CD8-positive, alpha-beta memory T cell (primary cell): ENCODE data around the gene FAM180A. TPM values are rescaled to one million over a fixed set of nuclear protein-coding genes. Genes with fewer than 3 reads are reported as not detected.
"Not testable (repeated sequence)": the region's sequence is repeated elsewhere in the genome, so short reads cannot be mapped to it uniquely, and the experiment has no call there.

Experiments used
- CTCF ChIA-PET: fragments of 350-600 bp; sonication (Branson Sonifier 250); formaldehyde crosslinking; loops from one replicate; lab custom pipeline; 2021; ENCODE audit warnings: antibody characterized with exemption; lab: Charles Lee
- POLR2A ChIA-PET: fragments of 350-600 bp; sonication (Branson Sonifier 250); formaldehyde crosslinking; loops from one replicate; lab custom pipeline; 2021; ENCODE audit warnings: antibody characterized with exemption; lab: Charles Lee
- DNase-seq, 5 donors: peaks; one replicate each; pipeline versions ENCODE4 v3.0.0 to v3.0.0-alpha.2; 2020 to 2022; ENCODE audit warnings: mixed read lengths in 1 of 5
- H3K27ac ChIP-seq: one replicate; pipeline ENCODE4 v1.7.0; 2013; ENCODE audit warnings: low read depth, mild to moderate bottlenecking, low read length, moderate library complexity
- H3K27me3 ChIP-seq: 2 replicates; pipeline ENCODE4 v1.7.0; 2013; ENCODE audit warnings: low read length, mild to moderate bottlenecking; ENCODE audit not compliant: insufficient read depth, poor library complexity, severe bottlenecking
- H3K36me3 ChIP-seq: 2 replicates; pipeline ENCODE4 v1.7.0; 2013; ENCODE audit warnings: mild to moderate bottlenecking, low read length, moderate library complexity; ENCODE audit not compliant: insufficient read depth
- H3K4me1 ChIP-seq: 2 replicates; pipeline ENCODE4 v1.7.0; 2013; ENCODE audit warnings: mild to moderate bottlenecking, low read length, moderate library complexity; ENCODE audit not compliant: insufficient read depth
- H3K4me3 ChIP-seq: 2 replicates; pipeline ENCODE4 v1.7.0; 2013; ENCODE audit warnings: mild to moderate bottlenecking, low read length
- H3K9me3 ChIP-seq: 2 replicates; pipeline ENCODE4 v1.7.0; 2013; ENCODE audit warnings: mild to moderate bottlenecking, low read length
- H3K27ac Mint-ChIP-seq, 8 donors: one replicate each; pipeline ENCODE4 v1.8.0; 2020 to 2021; ENCODE audit warnings: mixed read lengths in 8 of 8, mild to moderate bottlenecking in 6 of 8, inconsistent platforms in 3 of 8, moderate library complexity in 3 of 8
- H3K27me3 Mint-ChIP-seq, 2 donors: one replicate each; pipeline ENCODE4 v1.8.0; 2020 to 2021; ENCODE audit warnings: mixed read lengths in 2 of 2, mild to moderate bottlenecking in 1 of 2, moderate library complexity in 1 of 2
- H3K36me3 Mint-ChIP-seq, 3 donors: one replicate each; pipeline ENCODE4 v1.8.0; 2020 to 2021; ENCODE audit warnings: mixed read lengths in 3 of 3, inconsistent platforms in 1 of 3, mild to moderate bottlenecking in 1 of 3
- H3K4me1 Mint-ChIP-seq, 3 donors: one replicate each; pipeline ENCODE4 v1.8.0; 2020 to 2021; ENCODE audit warnings: mixed read lengths in 3 of 3, inconsistent platforms in 1 of 3, mild to moderate bottlenecking in 1 of 3
- H3K4me3 Mint-ChIP-seq, 7 donors: one replicate each; pipeline ENCODE4 v1.8.0; 2020 to 2021; ENCODE audit warnings: mixed read lengths in 7 of 7, mild to moderate bottlenecking in 6 of 7, moderate library complexity in 4 of 7, inconsistent platforms in 2 of 7
- H3K9me3 Mint-ChIP-seq, 5 donors: one replicate each; pipeline ENCODE4 v1.8.0; 2020 to 2022; ENCODE audit warnings: mixed read lengths in 5 of 5, mild to moderate bottlenecking in 3 of 5, moderate library complexity in 2 of 5, inconsistent platforms in 1 of 5
- polyA plus RNA-seq: library from polyadenylated mRNA; unstranded; fragments of 300-500 nt; fragmentation: Illumina TruSeq; gene quantifications from one replicate; pipeline ENCODE4 v1.2.3, GENCODE V29; 2021
- total RNA-seq, 2 experiments: library from RNA; stranded (reverse); gene quantifications; one replicate each; pipeline ENCODE4 v1.2.3, GENCODE V29; 2021

Gene FAM180A
- total and polyA plus RNA-seq, 3 experiments from 2014 or later = not detected

DNA sequence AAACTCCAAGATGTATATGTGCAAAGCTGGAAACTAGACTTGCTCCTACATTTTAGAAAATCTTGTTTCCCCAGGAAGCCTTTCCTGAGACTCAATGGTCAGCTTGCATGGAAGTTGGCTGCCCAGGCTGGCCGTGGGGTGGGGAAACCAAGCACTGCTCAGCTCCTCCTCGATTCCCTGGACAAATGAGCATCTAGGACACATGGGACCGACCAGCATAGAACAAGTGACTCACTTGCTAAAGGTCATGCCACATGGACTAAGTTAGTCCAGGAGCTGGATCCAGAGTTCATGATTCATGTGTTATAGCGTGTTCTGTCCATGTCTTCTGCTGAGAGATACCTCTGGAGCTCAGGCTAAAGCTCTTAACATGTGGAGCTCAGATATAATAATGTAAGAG, 6.2 kb downstream of the FAM180A start:
- Mint-ChIP-seq H3K27ac (no peak overlapping the region), H3K4me1 (no peaks in the 10 kb centered on the region), H3K36me3 (no peaks in the 10 kb centered on the region), H3K4me3 (no peak overlapping the region), H3K27me3 (peaks cover 12 to 23% of the 10 kb centered on the region in 2 donors), H3K9me3 (no peaks in the 10 kb centered on the region)
- DNase-seq = no peak
- H3K9me3 ChIP-seq = no peaks in the 10 kb centered on the region
- no peak overlapping the region for H3K27ac ChIP-seq
- H3K27me3 ChIP-seq = no peaks in the 10 kb centered on the region
- ChIA-PET POLR2A (no interaction called here), CTCF (no interaction called here)
- no peaks in the 10 kb centered on the region for H3K36me3 ChIP-seq
- H3K4me3 ChIP-seq = no peak overlapping the region
- no peaks in the 10 kb centered on the region for H3K4me1 ChIP-seq

DNA sequence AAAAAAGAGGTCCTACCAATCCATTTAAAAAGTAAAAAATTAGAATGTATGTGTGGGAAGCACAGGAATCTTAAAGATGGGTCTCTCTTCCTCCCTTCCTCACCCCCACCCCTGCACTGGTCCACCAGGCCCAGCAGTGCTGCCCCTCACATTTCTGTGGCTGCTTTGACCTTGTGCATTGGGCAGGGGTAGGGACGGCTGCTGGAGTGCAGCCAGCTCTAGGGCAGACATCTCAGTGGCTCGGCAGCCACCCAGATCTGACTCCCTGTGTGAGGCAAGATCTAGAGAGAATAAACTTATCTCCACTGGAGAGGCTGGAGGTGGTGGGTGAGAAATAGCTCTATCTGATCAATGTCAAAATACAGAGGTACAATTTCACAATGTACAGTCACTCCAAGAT, 6.7 kb downstream of the FAM180A start:
- POLR2A ChIA-PET = no interaction called here
- Histone ChIP-seq H3K4me1 (no peaks in the 10 kb centered on the region), H3K9me3 (no peaks in the 10 kb centered on the region), H3K27ac (no peak overlapping the region), H3K27me3 (no peaks in the 10 kb centered on the region), H3K4me3 (no peak overlapping the region), H3K36me3 (no peaks in the 10 kb centered on the region)
- CTCF ChIA-PET = no interaction called here
- Mint-ChIP-seq H3K4me3 (no peak overlapping the region), H3K4me1 (no peaks in the 10 kb centered on the region), H3K9me3 (no peaks in the 10 kb centered on the region), H3K27ac (no peak overlapping the region), H3K36me3 (no peaks in the 10 kb centered on the region), H3K27me3 (peaks cover 12 to 23% of the 10 kb centered on the region in 2 donors)
- no peak for DNase-seq

DNA sequence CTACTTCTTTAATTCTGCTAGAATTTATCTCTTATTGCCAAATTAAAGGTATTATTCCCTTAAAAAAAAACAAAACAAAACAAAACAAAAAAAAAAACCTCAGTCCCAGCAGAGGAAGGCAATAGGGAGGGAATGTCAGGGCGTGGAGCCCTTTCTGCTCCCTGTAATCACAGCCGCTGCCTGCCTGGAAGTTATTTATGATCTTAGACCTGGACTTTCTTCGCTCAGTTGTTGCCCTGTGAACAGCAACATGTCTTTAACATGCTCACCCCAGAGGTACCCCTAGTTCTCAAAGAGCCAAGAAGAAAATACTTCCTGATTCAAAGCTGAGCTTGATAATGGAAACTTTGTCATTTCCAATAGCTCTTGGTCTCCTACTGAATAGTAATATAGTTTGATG, 7.7 kb downstream of the FAM180A start:
- H3K4me1 Mint-ChIP-seq = no peaks in the 10 kb centered on the region
- H3K27me3 Mint-ChIP-seq = peaks cover 12 to 25% of the 10 kb centered on the region in 2 donors
- DNase-seq = no peak
- no peaks in the 10 kb centered on the region for H3K36me3 Mint-ChIP-seq
- H3K9me3 Mint-ChIP-seq = no peaks in the 10 kb centered on the region
- H3K27ac ChIP-seq = no peak overlapping the region
- H3K36me3 ChIP-seq = no peaks in the 10 kb centered on the region
- H3K4me3 ChIP-seq = no peak overlapping the region
- CTCF ChIA-PET = no interaction called here
- H3K4me3 Mint-ChIP-seq = no peak overlapping the region
- H3K27ac Mint-ChIP-seq = no peak overlapping the region
- H3K27me3 ChIP-seq = no peaks in the 10 kb centered on the region
- no peaks in the 10 kb centered on the region for H3K9me3 ChIP-seq
- no peaks in the 10 kb centered on the region for H3K4me1 ChIP-seq
- POLR2A ChIA-PET = no interaction called here

DNA sequence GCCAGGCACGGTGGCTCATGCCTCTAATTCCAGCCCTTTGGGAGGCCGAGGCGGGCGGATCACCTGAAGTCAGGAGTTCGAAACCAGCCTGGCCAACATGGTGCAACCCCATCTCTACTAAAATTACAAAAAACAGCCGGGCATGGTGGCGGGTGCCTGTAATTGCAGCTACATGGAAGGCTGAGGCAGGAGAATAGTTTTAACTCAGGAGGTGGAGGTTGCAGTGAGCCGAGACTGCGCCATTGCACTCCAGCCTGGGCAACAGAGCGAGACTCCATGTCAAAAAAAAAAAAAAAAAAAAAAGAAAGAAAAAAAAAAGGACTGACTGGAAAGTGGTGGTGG, 11.3 kb downstream of the FAM180A start:
- H3K9me3 ChIP-seq, H3K27ac ChIP-seq, H3K4me3 ChIP-seq, POLR2A ChIA-PET, H3K4me1 Mint-ChIP-seq, H3K9me3 Mint-ChIP-seq, H3K36me3 Mint-ChIP-seq, H3K4me1 ChIP-seq, H3K36me3 ChIP-seq, CTCF ChIA-PET, DNase-seq, H3K4me3 Mint-ChIP-seq, H3K27me3 ChIP-seq: not testable (repeated sequence)
- Mint-ChIP-seq H3K27me3 (peaks cover 9 to 21% of the 10 kb centered on the region in 2 donors), H3K27ac (peak overlapping the region in 1 of 8 donors; percentile 26)

- Histone ChIP-seq H3K27me3 (no peaks in the 10 kb centered on the region), H3K4me1 (no peaks in the 10 kb centered on the region), H3K36me3 (no peaks in the 10 kb centered on the region), H3K4me3 (no peak overlapping the region), H3K27ac (no peak overlapping the region), H3K9me3 (no peaks in the 10 kb centered on the region)
- H3K4me3 Mint-ChIP-seq = no peak overlapping the region
- H3K4me1 Mint-ChIP-seq = no peaks in the 10 kb centered on the region
- CTCF ChIA-PET = no interaction called here
- H3K36me3 Mint-ChIP-seq = no peaks in the 10 kb centered on the region
- no peak overlapping the region for H3K27ac Mint-ChIP-seq
- POLR2A ChIA-PET = no interaction called here
- no peaks in the 10 kb centered on the region for H3K9me3 Mint-ChIP-seq
- DNase-seq = no peak
- peaks cover 9 to 18% of the 10 kb centered on the region in 2 donors for H3K27me3 Mint-ChIP-seq
These were observed 11.9 kb downstream of the FAM180A start for GRCh38 chr7:135736586-135737305.

GRCh38 chr7:135734343-135734689, 14.3 kb downstream of the FAM180A start:
- Mint-ChIP-seq H3K27ac (no peak overlapping the region), H3K4me3 (no peak overlapping the region), H3K36me3 (no peaks in the 10 kb centered on the region), H3K4me1 (no peaks in the 10 kb centered on the region), H3K9me3 (no peaks in the 10 kb centered on the region), H3K27me3 (peaks cover 3 to 14% of the 10 kb centered on the region in 2 donors)
- H3K4me1 ChIP-seq = no peaks in the 10 kb centered on the region
- no peak for DNase-seq
- no peaks in the 10 kb centered on the region for H3K36me3 ChIP-seq
- ChIA-PET CTCF (no interaction called here), POLR2A (no interaction called here)
- no peak overlapping the region for H3K27ac ChIP-seq
- H3K27me3 ChIP-seq = no peaks in the 10 kb centered on the region
- H3K4me3 ChIP-seq = no peak overlapping the region
- H3K9me3 ChIP-seq = no peaks in the 10 kb centered on the region

GRCh38 chr7:135733603-135734342, 14.8 kb downstream of the FAM180A start:
- Histone ChIP-seq H3K9me3 (no peaks in the 10 kb centered on the region), H3K4me1 (no peaks in the 10 kb centered on the region), H3K27me3 (no peaks in the 10 kb centered on the region), H3K4me3 (no peak overlapping the region), H3K36me3 (no peaks in the 10 kb centered on the region), H3K27ac (no peak overlapping the region)
- H3K9me3 Mint-ChIP-seq = no peaks in the 10 kb centered on the region
- no peak for DNase-seq
- H3K27ac Mint-ChIP-seq = no peak overlapping the region
- peaks cover 0 to 4% (median 1%) of the 10 kb centered on the region in 3 donors for H3K4me1 Mint-ChIP-seq
- H3K36me3 Mint-ChIP-seq = no peaks in the 10 kb centered on the region
- H3K4me3 Mint-ChIP-seq = no peak overlapping the region
- ChIA-PET POLR2A (no interaction called here), CTCF (no interaction called here)
- peaks cover 3 to 14% of the 10 kb centered on the region in 2 donors for H3K27me3 Mint-ChIP-seq

DNA sequence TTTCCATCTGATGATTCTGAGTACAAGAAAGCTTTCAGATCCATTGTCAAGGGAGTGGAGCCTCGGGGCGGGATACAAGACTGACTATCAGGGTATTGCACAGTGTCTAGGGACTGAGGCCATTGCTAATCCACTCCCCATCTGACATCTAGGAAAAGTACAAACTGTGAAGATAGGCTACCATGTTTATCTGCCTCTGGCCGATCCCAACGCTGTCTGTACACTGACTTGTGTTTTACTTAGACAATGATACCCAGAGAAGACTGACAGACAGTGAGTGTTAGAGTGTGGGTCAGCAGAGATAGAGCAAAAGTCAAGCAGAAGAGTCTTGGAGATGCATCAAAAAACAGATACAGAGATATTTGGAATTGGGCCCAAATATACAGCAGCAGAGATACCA, 17.5 kb downstream of the FAM180A start:
- H3K36me3 ChIP-seq = no peaks in the 10 kb centered on the region
- peaks cover 3 to 4% of the 10 kb centered on the region in 2 donors for H3K27me3 Mint-ChIP-seq
- H3K4me3 Mint-ChIP-seq = no peak overlapping the region
- H3K9me3 Mint-ChIP-seq = no peaks in the 10 kb centered on the region
- no peaks in the 10 kb centered on the region for H3K36me3 Mint-ChIP-seq
- no peak overlapping the region for H3K27ac Mint-ChIP-seq
- no peak overlapping the region for H3K27ac ChIP-seq
- H3K9me3 ChIP-seq = no peaks in the 10 kb centered on the region
- H3K4me1 ChIP-seq = no peaks in the 10 kb centered on the region
- H3K4me1 Mint-ChIP-seq = peaks cover 0 to 5% (median 2%) of the 10 kb centered on the region in 3 donors
- DNase-seq = no peak
- ChIA-PET POLR2A (no interaction called here), CTCF (no interaction called here)
- H3K27me3 ChIP-seq = peaks cover 3% of the 10 kb centered on the region
- no peak overlapping the region for H3K4me3 ChIP-seq
